HK-2 (cell line): Measurements from ENCODE around the gene MAP4K3.

ENCODE experiments used
- DNase-seq: peaks from one replicate; pipeline ENCODE4 v3.0.0-alpha.2; 2018; ENCODE audit not compliant: unreplicated experiment

The MAP4K3 gene

GRCh38 chr2:39436592-39437521 lies at the start of gene MAP4K3:
TSS of gene MAP4K3 (minus strand) at chr2:39437285. CDS start at chr2:39436987, 298 bp downstream.
- peak; percentile 96 for DNase-seq

GRCh38 chr2:39486071-39486470 lies 49.0 kb upstream of the MAP4K3 start:
- DNase-seq: no peak

DNA sequence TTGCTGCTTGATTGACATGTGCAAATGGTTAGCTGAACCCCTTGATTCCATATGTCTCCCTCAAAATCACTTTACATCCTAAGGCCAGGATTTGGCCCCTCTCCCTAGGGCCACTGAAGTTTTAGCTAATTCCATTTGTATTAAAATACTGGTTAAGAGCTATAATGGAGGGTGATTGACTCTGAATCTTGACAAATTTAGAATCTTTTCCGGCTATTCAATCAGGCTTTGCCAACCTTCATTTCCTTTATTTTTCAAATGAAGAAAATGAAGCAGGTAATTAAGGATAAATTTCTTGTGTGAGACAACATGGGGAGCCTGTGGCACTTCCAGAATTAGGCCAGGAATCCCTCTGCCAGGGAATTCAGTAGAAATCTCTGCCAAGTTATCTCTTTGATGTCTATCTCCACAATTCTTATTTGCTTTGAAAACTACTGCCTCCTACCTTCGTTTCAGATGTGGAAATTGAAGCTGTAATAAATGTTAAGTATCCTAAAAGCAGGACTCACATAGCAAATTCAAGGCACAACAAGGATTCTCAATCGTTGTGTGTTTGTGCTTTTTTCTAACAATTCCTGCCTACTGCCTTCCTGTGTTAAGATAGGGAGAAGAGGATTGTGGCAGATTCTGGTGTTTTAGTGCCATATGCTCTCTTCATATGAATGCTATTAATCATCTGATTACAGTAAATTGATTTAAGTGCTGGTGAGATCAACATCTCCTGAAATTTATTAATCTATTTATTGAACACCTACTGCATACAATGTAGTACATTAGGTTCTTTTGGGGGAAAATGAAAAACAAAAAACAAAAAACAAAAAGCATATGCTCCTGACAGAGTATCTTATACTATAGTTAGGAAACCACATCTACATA lies 47.8 kb upstream of the MAP4K3 start:
- no peak for DNase-seq

DNA sequence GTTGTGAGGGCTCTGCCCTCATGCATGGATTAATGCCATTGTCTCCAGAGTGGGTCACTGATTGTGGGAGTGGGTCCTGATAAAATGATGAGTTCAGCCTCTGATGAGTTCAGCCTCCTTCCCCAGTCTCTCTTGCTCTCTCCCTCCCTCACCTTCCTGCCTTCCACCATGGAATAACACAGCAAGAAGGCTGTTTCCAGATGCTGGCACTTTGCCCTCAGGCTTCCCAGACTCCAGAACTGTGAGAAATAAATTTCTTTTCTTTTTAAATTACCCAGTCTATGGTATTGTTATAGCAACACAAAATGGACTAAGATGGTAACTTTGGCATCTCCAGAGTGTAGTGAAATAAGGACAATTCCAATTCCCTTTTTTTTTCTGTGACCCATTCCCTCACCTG lies 47.1 kb upstream of the MAP4K3 start:
- DNase-seq: no peak

DNA sequence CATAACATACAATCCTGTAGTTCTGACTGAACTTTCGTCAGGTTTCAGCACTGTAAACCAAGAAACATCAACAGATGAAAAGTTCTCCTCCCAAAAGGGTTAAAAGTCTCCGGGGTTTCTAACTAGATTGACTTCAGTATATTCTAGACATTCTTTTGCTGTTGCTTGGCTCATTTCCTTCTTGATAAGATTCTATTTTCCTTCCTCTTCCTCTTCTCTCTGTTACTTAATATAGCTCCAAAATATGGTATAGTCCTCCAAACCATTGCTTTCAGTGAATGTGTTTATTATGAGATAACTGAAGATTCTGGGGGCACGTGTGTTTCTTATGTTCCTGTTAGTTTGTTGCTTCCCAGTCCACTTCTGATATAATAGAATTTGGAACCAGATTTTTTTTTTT lies 46.4 kb upstream of the MAP4K3 start:
- no peak for DNase-seq

GRCh38 chr2:39481611-39482010 lies 44.5 kb upstream of the MAP4K3 start:
- no peak for DNase-seq

- no peak for DNase-seq
Measured at GRCh38 chr2:39479696-39480095, 42.6 kb upstream of the MAP4K3 start.

DNA sequence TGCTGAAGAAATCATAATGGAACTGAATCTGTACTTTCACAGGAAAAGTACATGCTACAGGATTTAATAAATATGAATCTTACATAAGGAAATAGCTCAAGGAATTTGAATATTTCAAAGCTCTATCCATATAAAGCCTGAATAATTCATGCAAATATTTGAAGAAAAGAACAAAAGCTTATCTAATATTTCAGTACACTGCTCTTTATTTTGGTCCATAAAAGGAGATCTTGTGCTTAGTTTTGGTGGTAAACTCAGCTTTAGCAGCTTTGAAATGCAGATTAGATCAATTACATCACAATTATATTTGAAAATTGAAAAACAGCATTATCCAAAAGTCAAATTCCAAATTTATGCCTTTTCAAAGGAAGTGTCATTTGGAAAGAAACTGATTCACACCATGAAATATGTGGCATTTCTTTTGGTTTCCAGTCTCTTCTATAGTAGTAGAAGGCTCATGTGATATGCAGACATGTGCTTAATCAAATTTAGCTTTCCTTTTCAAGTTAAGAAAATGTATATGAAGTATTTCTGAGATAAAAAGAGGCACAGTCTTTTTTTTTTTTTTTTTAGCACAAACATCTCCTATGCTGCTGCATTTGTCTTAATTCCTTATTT lies 42.1 kb upstream of the MAP4K3 start:
- no peak for DNase-seq

DNA sequence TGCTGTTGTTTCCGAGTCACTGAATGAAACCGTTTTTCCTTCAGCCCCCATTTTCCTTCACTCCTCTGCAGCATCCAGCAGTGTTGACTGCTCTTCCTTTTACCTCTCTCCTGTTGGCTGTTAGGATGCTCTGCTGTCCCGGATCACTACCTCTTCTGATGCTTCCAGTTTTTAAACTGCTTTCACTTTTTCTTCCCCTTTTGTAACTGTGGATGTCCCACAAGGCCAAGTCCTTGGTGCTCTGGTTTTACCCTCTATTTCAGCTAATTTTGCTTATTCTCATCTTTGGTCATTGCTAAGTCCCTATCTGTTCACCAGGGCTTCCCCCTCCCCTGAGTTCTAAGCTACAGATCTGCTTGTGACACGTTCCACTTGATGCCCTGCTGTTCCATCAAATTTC lies 39.4 kb upstream of the MAP4K3 start:
- no peak for DNase-seq

- no peak for DNase-seq
Measured at GRCh38 chr2:39475006-39475405, 37.9 kb upstream of the MAP4K3 start.

DNA sequence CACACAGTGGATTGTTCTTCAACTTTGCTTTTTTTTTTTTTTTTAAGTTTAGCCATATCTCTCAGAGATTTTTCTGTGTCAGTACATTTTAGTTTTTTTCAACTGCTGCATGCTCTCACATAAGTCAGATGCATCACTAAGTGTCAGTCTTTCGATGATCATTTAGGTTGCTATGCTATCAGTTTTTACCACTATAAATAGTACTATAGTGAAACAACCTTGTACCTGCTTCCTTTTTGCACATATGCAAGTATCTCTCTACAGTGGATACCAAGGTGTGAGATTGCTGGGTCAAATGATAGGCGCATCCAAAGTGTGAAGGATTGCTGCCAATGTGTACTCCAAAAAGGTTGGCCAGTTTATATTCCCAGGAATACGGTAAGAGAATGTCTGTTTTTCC lies 33.5 kb upstream of the MAP4K3 start:
- DNase-seq: no peak

DNA sequence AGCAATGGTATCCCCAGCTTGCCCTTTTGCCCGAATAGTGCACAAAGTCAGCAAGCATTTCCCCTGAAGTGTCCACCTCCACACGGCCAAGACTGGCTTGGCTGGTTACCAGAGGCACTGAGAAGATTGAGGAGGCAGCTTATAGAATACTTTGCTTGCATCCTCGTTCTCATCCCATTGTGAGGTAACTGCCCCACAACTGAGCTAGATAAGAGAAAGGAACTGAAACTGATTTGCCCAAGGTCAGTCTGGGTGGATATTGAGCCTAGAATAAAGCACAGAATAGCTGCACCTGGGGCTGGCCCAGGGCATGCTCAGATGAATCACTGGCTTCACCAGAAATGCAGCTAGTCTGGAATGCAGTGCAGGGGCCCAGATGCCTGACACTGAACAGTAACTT lies 32.7 kb upstream of the MAP4K3 start:
- peak; percentile 22 for DNase-seq

- no peak for DNase-seq
Measured at GRCh38 chr2:39468579-39469451, 31.7 kb upstream of the MAP4K3 start.

- no peak for DNase-seq
Measured at GRCh38 chr2:39466311-39466710, 29.2 kb upstream of the MAP4K3 start.

- no peak for DNase-seq
Measured at GRCh38 chr2:39464864-39465263, 27.8 kb upstream of the MAP4K3 start.

GRCh38 chr2:39455826-39456225 lies 18.7 kb upstream of the MAP4K3 start:
- no peak for DNase-seq

DNA sequence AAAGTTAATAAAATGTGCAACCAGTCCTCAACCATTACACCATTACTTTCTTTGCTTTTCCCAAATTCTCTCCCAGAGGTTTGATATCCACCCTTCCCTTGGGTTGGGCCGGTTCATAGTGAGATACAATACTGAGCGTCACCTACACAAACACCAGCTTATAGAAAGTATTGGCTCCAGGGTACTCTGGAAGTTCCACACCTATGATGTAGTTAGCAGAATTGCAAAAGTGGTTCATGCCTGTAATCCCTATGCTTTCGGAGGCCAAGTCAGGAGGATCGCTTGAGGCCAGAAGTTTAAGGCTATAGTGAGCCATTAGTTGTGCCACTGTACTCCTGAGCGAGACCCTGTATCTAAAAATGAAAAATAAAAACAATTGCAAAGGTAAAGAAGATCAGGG lies 15.3 kb upstream of the MAP4K3 start:
- DNase-seq: no peak

GRCh38 chr2:39451954-39452353 lies 14.9 kb upstream of the MAP4K3 start:
- DNase-seq: no peak

GRCh38 chr2:39448169-39448502 lies 11.1 kb upstream of the MAP4K3 start:
- DNase-seq: no peak

GRCh38 chr2:39447266-39448168 lies 10.4 kb upstream of the MAP4K3 start:
- DNase-seq: no peak
